Measurements from ENCODE around the gene INTU.

DNA sequence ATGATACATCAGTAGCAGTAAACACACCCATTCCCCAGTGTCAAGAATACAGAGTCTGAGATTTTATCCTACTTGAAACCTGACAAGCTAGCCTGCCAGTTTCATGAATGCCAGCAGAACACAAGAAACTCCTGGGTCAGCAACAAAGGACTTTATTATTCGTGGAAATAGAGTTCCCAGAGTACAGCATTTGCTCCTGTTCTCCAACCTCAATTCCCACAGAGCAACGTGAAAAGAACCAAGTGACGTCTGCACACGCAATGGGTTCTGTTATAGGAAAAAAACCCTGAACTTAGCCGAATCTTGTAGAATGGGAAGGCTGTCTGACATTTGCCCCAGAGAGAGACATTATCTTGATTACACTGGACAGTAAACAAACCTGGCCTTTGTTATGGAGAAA, 23.3 kb upstream of the INTU start:
- TF ChIP-seq, protein P1, sequence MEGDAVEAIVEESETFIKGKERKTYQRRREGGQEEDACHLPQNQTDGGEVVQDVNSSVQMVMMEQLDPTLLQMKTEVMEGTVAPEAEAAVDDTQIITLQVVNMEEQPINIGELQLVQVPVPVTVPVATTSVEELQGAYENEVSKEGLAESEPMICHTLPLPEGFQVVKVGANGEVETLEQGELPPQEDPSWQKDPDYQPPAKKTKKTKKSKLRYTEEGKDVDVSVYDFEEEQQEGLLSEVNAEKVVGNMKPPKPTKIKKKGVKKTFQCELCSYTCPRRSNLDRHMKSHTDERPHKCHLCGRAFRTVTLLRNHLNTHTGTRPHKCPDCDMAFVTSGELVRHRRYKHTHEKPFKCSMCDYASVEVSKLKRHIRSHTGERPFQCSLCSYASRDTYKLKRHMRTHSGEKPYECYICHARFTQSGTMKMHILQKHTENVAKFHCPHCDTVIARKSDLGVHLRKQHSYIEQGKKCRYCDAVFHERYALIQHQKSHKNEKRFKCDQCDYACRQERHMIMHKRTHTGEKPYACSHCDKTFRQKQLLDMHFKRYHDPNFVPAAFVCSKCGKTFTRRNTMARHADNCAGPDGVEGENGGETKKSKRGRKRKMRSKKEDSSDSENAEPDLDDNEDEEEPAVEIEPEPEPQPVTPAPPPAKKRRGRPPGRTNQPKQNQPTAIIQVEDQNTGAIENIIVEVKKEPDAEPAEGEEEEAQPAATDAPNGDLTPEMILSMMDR (IDR thresholded peaks at IDR 0.05; ENCODE audit: low read length) = no peak
- TF ChIP-seq EZH2 (IDR thresholded peaks at IDR 0.05; ENCODE audit: borderline replicate concordance, low read length) = no peak

Data from OCI-LY1 (cell line).